Ecto neural progenitor cell (in vitro differentiated cells): ENCODE measurements around the gene TMPRSS4.
"Not testable (repeated sequence)": the region's sequence is repeated elsewhere in the genome, so short reads cannot be mapped to it uniquely, and the experiment has no call there.

ENCODE experiments used
- DNase-seq: peaks from one replicate; pipeline ENCODE4 v3.0.0-alpha.2; 2018; ENCODE audit warnings: low spot score

The TMPRSS4 gene

DNA sequence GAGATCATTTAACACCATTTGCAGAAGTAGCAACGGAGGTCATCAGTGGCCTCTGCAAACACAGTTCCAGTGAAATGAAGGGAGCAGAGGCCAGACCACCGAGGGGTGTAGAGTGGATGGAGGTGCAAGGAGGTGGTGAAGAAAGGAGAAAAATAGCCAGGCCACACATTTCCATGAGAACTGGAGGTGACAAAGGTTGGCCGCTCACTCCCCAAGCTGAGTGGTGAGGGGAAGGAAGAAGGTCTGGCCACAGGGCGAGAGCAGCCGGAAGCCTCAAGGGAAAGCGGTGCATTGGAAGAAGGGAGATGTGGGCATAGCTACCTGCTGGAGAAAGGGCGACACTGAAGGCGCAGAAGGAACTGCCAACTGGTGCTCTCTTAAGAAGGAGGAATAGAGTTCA lies 20.1 kb upstream of the TMPRSS4 start:
- no peak for DNase-seq

DNA sequence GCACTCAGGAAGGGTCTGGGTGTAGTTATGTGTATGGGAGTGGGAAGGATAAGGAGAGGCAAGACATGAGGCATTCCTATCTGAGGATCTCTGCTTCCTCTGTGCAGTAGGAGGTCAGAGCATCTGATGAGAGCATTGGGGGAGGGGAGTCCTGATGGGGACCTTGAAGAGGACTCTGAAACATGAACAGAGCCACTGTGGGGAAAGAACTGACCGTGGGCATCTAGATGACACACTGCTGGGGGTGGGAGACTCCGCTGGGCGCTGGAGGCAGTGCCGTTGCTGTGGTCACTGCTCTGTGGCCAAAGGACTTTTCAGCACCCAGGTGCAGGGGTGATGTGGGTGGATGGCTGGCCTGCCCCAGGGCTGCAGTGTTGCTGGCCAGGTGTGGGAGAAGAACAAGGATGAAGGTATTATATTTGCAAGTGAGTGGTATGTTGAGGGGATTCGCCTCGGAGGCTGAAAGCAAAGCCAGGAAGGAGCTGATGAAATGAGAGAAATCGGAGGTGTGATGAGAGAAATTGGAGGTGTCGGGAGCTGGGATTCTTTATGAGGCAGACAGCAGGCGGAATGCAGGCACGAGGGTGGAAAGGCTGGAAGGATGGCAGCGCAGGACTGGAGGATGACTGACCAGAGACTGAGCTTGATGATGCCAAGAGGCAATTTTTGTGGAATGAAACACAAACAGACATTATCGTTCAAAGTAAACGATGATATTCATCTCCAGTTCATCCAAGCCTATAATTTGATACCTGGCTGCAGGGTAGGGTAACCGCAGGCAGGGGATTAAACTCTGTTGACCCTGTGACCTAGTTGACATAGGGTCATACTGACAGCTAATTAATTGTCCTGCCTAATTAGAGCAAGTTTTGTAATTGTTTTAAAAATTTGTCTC lies 19.4 kb upstream of the TMPRSS4 start:
- DNase-seq = no peak

DNA sequence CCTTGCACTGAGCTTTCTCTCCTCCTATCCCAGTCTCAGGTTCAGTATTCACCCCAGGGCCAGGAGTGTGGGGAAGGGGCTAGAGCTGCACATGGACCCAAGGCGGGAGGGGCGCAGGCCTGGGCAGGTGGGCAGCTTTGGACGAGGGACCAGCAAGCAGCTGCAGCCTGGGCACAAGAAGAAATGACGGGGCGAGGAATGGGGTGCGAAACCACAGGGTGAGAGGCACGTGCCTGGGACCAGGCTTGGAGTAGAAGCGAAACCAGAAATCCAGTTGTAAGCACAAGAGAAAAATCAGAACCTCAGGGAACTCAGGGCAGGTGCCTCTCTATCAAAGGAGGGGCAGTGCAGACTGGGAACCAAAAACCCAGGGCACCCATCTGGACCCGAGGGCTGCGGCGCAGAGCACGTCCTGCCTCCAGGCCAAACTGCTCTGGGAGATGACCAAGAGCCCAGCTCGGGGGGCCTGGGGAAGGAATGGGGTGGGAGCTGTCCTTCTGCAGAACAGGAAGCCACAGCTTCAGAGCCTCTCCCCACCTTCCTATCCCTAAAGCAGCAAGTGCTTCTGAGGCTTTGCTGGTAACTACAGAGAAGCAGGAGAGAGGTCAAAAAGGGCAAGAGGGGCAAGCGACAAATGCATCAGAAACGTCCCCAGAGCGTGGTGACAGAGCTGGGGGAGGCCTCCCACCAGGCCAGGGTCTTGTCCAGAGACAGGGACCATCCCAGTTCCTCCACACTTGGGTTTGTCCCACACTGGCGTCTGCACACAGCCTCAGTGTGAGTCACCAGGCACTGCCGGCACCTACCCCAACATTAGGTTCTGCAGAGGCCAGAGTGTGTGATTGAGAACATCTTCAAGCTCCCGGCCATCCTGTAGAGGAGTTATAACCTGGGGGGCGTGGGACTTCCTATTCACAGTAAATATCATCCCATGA lies 18.3 kb upstream of the TMPRSS4 start:
- DNase-seq = no peak

DNA sequence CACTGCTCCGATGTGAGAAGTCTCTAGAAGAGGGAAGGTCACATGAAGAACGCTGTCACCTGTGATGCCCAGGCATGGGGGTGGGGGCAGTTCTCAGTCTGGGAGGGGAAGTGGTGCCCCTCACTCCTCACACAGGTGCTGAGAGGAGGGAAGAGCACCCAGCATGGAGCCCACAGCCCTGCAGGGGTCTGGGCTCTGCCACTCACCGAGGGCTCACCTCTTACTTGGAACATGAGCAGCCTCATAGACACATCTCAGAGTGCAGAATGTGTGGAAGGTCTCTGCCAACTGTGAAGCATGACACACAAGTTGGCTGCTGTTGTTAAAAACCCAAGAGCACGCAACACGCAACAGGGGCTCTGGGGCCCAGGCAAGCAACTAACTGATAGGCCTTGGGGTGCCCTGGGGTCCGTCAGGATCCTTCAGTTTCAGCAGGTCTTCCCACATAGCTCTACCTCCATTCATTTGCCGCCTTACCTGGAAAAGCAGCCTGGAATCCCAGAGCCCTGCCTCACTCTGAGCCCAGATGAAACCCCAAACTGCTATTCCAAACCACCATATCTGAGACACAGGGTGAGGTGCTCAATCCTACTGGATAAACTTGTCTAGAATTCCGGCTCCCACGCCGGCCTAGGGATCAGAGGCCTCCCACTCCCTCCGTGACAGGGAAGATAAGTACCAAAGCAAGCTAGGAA lies 17.5 kb upstream of the TMPRSS4 start:
- no peak for DNase-seq

DNA sequence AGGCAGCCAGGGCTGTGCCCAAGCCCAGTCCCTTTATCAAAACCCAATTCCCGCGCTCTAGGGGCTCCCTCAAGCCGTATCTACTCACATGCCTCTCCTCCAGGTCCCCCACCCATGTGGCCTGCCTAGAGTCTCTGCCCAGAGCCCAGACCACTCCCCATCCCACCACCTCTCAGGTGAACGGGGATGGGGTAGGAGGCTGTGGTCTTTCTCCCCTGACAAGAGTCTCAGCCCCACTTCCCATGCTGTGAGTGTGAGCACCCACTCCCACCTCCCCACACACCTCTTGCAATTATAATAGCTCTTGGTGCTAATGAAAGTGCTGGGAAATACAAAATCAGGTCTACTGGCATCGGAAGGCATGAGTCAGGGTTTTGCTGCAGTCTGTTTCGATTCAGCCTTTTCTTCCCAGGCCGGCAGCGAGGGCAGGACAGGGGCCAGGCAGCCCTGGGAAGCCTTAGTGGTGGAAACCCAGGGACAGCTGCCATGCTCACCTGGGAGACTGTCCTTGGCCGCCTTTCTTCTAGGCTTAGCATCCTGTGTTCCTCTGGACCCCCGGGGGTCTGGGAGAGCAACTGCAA lies 16.7 kb upstream of the TMPRSS4 start:
- no peak for DNase-seq

DNA sequence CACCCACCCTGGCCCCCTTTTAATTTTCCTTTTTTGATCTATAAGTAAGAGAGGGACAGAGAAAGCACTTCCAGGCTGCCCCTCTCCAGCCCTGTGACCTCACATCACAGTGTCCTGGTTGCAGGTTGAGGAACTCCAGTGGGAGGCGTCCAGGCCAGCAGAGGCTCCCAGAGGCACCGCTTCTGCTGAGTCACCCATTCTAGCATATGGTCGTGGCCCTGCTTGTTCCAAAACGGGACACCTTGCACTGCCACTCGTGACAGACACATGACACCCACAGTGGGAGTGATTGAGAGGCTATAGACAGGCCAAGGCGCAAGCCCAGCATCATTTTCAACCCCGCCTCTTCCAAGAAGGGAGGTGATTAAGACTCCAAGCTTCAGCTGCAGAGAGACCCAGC lies 16.0 kb upstream of the TMPRSS4 start:
- no peak for DNase-seq

DNA sequence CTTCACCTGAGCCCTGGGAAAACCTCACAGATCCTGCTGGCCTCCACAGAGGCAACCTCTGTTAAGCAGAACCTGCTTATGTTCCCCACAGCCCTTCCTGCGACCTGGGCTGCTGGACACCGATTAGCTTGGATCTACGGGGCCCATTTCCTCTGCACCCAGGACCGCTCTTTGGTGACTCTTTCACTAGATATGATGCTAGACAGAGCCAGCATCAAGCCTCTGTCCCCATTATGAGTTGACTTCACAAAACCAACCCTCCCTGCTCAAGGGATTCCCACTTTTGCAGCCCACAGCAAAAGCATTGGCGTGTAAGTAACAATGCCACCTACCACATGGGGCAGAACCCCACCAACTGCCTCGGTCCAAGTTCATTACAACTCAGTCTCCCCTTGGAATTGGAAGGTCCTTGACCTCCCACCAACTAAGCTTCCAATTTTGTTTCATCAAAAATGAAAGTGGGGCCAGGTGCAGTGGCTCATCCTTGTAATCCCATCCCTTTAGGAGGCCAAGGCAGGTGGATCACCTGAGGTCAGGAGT lies 15.2 kb upstream of the TMPRSS4 start:
- DNase-seq = no peak

DNA sequence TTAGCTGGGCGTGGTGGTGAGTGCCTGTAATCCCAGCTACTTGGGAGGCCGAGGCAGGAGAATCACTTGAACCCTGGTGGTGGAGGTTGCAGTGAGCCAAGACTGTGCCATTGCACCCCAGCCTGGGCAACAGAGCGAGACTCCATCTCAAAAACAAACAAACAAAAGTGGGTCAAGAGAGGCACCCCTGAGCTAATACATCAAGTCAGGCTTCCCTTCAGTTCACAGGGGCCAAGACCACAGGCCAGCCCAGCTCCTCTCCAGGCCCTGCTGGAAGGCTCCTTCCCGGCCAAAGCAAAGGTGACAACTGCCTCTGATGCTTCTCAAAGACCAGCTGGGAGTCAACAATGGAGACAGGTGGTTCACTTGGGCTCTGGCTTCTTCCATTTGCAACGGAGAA lies 14.7 kb upstream of the TMPRSS4 start:
- DNase-seq = not testable (repeated sequence)

DNA sequence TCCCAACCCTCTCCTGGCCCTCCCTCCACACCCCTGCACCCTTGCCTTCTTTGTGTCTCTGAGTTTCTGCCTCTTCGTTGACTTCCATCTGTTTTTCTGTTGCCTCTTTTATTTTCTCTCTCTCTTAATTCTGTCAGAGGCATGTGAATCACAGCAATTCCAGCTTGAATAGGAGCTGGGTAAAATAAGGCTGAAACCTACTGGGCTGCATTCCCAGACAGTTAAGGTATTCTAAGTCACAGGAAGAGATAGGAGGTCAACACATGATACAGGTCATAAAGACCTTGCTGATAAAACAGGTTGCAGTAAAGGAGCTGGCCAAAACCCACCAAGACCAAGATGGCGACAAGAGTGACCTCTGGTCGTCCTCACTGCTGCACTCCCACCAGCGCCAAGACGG lies 14.2 kb upstream of the TMPRSS4 start:
- not testable (repeated sequence) for DNase-seq

DNA sequence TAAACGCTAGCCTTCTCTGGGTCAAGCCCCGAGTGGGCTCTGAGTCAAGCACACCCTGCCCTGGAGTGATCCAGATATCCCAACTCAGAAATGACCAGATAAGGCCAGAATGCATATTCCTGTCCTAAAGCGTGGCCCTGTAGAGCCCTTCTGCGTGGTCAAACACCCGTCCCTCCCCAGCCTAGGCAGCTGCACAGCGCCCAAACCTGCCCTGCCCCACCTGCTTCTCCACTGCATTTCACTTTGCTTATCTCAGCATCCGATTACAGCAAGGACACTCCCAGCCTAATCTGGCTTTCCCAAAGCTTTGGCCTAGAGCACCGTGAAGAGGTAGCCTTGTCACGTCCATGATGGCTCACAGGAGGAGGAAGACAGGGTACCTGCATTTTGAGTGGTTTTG lies 11.9 kb upstream of the TMPRSS4 start:
- no peak for DNase-seq

DNA sequence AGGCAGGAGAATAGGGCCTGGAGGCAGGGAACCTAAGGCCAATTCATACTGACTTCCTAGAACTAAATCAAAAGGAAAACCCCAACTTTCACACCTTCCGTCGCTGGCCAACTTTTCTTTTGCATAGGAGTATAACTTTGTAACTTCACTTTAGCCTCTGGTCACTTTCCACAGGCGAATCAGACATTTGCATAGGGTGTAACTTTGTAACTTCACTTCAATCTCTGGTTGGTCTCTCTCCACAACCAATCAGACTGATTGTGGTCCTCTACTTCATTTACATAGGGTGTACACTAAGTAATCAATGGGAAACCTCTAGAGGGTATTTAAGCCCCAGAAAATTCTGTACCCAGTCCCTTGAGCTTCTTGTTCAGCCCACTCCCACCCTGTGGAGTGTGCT lies 11.5 kb upstream of the TMPRSS4 start:
- no peak for DNase-seq

DNA sequence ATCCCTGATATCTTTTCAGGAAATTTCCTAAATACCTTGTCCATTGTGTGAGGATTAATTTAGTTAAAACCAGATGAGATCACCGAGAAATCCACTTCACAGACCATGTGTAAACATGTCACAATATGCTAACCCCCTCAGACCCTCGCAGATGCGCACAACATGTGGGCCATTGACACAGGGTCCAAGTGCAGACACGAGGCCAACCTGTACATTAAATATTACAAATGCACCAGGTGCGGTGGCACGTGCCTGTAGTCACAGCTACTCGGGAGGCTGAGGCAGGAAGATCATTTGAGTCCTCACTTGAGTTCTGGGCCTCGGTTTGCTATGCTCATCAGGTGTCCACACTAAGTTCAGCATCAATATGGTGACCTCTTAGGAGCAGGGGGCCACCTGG lies 9.9 kb upstream of the TMPRSS4 start:
- DNase-seq = no peak

DNA sequence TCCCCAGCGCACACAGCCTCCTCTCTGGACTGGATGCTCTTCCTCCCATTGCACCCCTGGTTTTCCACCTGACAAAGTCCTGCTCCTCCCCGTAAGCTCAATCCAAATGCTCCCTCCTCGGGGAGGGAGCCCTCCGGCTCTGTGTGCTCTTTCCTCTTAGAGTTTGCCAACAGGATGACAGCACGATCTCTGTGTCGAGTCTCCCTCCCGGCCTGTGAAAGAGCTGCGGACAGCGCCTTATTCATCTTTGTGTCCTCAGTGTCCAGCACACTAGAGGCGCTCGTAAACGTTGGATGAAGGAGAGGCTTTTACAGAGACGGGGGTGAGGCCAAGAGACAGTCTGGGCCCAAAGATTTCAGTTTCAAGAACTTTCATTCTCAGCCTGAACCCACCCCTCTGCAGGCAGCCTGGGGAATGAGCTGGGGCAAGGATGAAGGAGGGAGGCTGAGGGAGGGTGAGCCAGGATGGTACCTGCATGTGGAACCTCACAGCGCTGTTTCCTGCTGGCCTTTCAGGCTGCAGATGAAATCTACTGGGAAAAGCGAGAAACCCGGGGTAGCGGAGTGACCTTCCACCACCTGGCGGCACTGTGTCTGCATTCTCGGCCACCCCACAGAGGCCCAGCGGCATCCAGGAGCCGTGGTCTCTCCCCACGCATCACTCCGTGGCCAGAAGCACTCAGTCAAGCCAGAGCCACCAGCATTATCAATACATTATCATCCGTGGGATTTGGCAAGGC lies 8.5 kb upstream of the TMPRSS4 start:
- peak; percentile 69 for DNase-seq

DNA sequence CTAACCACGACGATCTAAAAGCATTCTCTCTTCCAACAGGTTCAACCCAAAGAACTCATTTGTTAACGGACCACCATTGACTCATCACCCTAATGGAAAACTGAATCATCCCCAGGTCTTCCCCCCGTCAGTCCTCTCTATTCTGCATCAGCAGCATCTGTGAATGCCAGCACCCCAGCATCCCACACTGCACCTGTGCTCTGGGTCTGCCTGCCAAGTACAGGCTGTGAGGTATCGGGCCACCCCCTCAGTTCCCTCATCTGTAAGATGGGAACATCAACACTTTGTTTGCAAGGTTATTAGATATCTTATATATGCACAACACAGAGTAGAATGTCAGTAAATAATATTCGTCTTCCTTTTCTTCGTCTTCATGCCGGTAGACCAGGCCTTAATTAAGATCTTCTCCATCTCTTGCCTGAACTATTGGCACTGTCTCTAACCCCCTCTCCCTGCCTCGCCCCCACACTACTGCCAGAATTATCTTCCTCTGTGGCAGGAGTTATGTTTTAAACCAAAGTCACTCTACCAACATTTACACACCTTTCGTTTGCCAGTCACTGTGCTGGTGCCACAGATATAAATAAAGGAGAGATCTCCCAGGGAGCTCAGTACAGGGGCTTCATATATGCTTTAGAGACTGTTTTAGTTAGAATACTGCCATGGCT lies 7.8 kb upstream of the TMPRSS4 start:
- DNase-seq = no peak

DNA sequence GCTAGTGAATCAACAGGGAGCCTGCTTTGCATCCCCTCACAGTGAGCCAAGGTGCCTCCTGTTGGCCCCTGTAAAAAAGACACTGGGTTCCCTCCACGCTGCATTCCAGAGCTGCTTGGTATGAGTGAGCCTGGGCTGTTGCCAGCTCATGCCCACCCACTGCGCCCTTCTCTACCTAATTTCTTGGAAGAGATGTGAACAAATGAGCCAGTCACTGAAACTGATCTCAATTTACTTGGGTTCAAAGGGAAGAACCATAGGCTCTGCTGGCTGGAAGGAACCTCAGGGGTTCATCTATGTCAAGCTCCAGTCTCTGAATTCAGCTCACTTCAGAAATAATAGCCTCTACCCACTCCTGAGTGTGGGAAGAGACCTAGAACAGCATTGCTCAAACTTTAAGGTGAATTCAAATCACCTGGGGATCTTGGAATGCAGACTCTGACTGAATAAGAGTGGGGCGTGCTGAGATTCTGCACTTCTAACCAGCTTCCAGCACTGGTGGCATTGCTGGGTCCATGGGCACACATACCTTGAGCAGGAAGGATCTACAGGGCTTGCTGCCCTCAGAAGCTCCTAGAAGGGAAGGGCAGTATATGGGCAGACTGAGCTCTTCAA lies 5.4 kb upstream of the TMPRSS4 start:
- no peak for DNase-seq

DNA sequence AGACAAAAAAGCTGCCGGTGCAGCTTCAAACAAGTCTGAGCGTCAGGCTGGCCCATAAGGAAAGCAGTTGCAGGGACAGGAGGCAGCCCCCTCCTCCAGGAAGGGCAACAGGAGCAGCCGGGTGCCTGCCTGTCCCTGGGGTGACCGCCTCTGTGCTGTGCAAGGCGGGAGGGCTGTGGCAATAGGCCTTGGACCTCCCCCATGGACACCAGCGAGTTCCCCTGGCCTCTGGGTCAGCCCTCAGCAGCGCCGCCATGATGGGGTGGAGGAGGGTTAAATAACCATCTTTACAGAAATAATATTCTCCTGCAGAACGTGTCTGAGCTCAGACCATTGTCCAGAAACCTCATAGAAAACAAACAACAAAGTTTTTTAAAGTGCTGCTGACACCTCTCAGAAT lies 3.3 kb upstream of the TMPRSS4 start:
- DNase-seq = no peak

DNA sequence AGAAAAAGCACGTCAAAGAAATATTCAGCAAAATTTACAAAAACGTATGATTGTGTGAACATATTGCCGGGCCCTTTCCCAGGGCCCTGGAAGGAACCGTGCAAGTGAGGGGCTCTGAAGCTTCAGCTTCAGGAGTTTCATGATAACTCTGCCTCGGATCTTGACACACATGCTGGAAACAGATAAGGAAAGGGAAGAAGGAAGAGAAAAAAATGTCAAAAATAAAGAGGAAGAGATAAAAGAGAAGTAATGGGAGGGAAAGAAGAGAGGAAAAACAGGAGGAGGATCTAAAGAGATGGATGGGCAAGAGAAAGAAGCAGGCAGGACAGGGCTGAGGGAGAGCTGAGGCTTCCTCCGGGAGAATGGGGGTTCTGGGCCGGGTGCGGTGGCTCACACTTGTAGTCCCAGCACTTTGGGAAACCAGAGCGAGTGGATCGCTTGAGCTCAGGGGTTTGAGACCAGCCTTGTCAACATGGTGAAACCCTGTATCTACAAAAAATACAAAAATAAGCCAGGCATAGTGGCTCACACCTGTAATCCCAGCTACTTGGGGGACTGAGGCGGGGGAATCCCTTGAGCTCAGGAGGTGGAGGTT lies 2.7 kb upstream of the TMPRSS4 start:
- no peak for DNase-seq

DNA sequence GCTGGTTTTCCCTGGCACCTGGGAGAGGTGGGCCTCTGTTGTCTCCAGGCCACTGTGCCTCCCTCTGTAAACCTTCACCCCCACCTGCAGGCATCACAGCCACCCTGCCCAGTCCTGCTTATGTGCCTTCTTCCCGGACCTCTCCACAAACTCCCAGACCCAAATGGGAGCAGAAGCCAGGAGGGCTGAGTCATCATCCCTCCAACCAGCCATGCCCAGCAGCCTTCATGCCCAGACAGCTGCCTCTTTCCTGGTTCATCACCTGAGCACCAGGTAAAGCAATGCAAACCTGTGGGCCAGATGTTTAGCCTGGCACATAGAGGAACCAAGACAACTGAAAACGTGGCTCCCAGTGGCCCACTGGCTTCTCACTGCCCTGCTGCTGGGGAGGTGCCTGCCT lies 2.1 kb upstream of the TMPRSS4 start:
- no peak for DNase-seq

DNA sequence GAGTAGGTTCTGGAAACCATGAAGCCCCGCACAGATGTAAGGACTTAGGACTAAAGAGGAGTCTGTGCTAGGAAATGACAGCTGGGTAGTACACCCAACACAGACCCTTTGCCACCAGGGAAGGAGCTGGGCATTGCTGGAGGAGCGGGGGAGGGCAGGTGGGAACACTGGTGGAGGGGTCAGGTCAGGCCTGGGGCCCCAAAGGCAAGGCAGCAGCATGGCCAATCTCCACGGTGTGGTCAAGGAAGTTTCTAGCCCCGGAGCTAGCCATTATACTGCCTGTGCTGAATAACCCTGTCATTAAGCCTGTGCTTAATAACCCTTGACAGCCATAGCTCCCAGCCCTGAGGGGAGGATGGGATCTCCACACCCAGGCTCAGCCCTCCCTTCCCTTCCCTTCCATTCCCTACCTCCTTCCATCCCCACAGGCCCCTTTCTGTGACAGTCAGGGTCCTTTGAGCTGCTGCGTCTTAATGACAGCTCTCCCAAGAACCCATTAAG lies 2.1 kb downstream of the TMPRSS4 start:
- peak; percentile 66 for DNase-seq
